B cell (primary cell): Measurements from ENCODE around the gene PLCL1.
"Not testable (repeated sequence)": the region's sequence is repeated elsewhere in the genome, so short reads cannot be mapped to it uniquely, and the experiment has no call there.

ENCODE experiments used
- CTCF ChIP-seq: fragments of 200-600 bp; IDR thresholded peaks from one replicate; pipeline ENCODE4 v1.8.0; 2022; ENCODE audit warnings: antibody characterized with exemption, mild to moderate bottlenecking
- EZH2 ChIP-seq: IDR thresholded peaks from 2 replicates; pipeline ENCODE4 v1.6.1; 2012; ENCODE audit warnings: borderline replicate concordance, low read depth, mild to moderate bottlenecking, moderate library complexity, low read length; ENCODE audit not compliant: insufficient read depth, poor library complexity, severe bottlenecking

- TF ChIP-seq EZH2, CTCF: not testable (repeated sequence)
Observed at GRCh38 chr2:197834771-197835170, 30.4 kb downstream of the PLCL1 start.
